HepG2 (cell line): Measurements from ENCODE around the gene GPS1. TPM values are rescaled to one million over a fixed set of nuclear protein-coding genes. Genes with fewer than 3 reads are reported as not detected.

Experiments
- JUND ChIP-seq: sonication (generic); formaldehyde crosslinking; IDR thresholded peaks from 2 replicates; pipeline ENCODE4 v1.8.0; 2022; ENCODE audit warnings: mild to moderate bottlenecking, missing genetic modification reagents
- KDM3A ChIP-seq: IDR thresholded peaks from 2 replicates; pipeline ENCODE4 v1.6.1; 2018; ENCODE audit warnings: low read depth, missing compliant biosample characterization
- KLF12 ChIP-seq: sonication (generic); formaldehyde crosslinking; IDR thresholded peaks from 2 replicates; pipeline ENCODE4 v1.4.0; 2020; ENCODE audit warnings: missing genetic modification reagents, borderline replicate concordance
- KLF6 ChIP-seq: IDR thresholded peaks from 2 replicates; pipeline ENCODE4 v1.8.0; 2016; ENCODE audit warnings: missing biosample characterization, missing genetic modification reagents
- NFE2L1 ChIP-seq: sonication (generic); formaldehyde crosslinking; IDR thresholded peaks from 2 replicates; pipeline ENCODE4 v1.4.0; 2020; ENCODE audit warnings: missing genetic modification reagents, mild to moderate bottlenecking, borderline replicate concordance
- POGK ChIP-seq: sonication (generic); formaldehyde crosslinking; conservative IDR thresholded peaks from 2 replicates; pipeline ENCODE4 v1.8.0; 2022; ENCODE audit warnings: mild to moderate bottlenecking, moderate library complexity, missing genetic modification reagents
- SMARCE1 ChIP-seq: fragments of 450-650 bp; IDR thresholded peaks from 2 replicates; pipeline ENCODE4 v1.6.1; 2017; ENCODE audit warnings: borderline replicate concordance
- SOX13 ChIP-seq, 3 experiments: fragments of 450-650 bp in 1 of 3; sonication (generic) in 1 of 3; formaldehyde crosslinking in 1 of 3; IDR thresholded peaks in 2 of 3; conservative IDR thresholded peaks in 1 of 3; 2 replicates each; pipeline versions ENCODE4 v1.5.0 to v1.6.1; 2016 to 2020; ENCODE audit warnings: antibody characterized with exemption in 1 of 3, mild to moderate bottlenecking in 1 of 3, missing compliant biosample characterization in 1 of 3, missing genetic modification reagents in 1 of 3, moderate library complexity in 1 of 3
- ZEB1 ChIP-seq: IDR thresholded peaks from 2 replicates; pipeline ENCODE4 v1.6.1; 2012; ENCODE audit warnings: mild to moderate bottlenecking, low read depth, inconsistent platforms; ENCODE audit not compliant: insufficient replicate concordance
- ZNF460 ChIP-seq: sonication (generic); formaldehyde crosslinking; IDR thresholded peaks from 2 replicates; pipeline ENCODE4 v1.5.1; 2020; ENCODE audit warnings: missing genetic modification reagents, mild to moderate bottlenecking, borderline replicate concordance
- polyA plus RNA-seq, 8 experiments: library from polyadenylated mRNA; depleted of rRNA in 3 of 8; stranded (reverse) in 7 of 8; unstranded in 1 of 8; fragments of >200 nt; fragmentation: Illumina TruSeq in 4 of 8; extraction: Trizol in 4 of 8; gene quantifications; 2 replicates each; pipeline versions ENCODE4 v1.2.1 to v1.2.3, GENCODE V29; 2011 to 2016; ENCODE audit warnings: low read depth in 4 of 8, missing spikeins in 1 of 8, mixed read lengths in 1 of 8; ENCODE audit not compliant: insufficient read depth in 1 of 8
- total RNA-seq, 5 experiments: library from RNA; depleted of rRNA; stranded (reverse); fragments of >200 nt; fragmentation: Illumina TruSeq; extraction: Trizol; gene quantifications; 2 replicates each; pipeline ENCODE4 v1.2.3, GENCODE V29; 2016; ENCODE audit warnings: low read depth in 1 of 5
- TF ChIP-seq, protein P1 (sequence below): sonication (generic); formaldehyde crosslinking; IDR thresholded peaks from one replicate; pipeline ENCODE4 v1.5.1; 2020; ENCODE audit warnings: mild to moderate bottlenecking, missing genetic modification reagents; ENCODE audit errors: not compliant biosample characterization
- TF ChIP-seq, protein P2 (sequence below): sonication (generic); formaldehyde crosslinking; IDR thresholded peaks from 2 replicates; pipeline ENCODE4 v1.4.0; 2020; ENCODE audit warnings: missing genetic modification reagents, mild to moderate bottlenecking, borderline replicate concordance
- TF ChIP-seq, protein P3 (sequence below): IDR thresholded peaks from 2 replicates; pipeline ENCODE4 v1.6.1; 2016; ENCODE audit warnings: missing genetic modification reagents, missing compliant biosample characterization
- TF ChIP-seq, protein P4 (sequence below): sonication (generic); formaldehyde crosslinking; IDR thresholded peaks from 2 replicates; pipeline ENCODE4 v1.5.0; 2020; ENCODE audit warnings: mild to moderate bottlenecking, low read depth, missing genetic modification reagents, borderline replicate concordance

The GPS1 gene
- total and polyA plus RNA-seq, 2 of the 13 experiments (the other 11 are each of a cell fraction or from before 2014, with no cell fraction given): 124 to 128 TPM

DNA sequence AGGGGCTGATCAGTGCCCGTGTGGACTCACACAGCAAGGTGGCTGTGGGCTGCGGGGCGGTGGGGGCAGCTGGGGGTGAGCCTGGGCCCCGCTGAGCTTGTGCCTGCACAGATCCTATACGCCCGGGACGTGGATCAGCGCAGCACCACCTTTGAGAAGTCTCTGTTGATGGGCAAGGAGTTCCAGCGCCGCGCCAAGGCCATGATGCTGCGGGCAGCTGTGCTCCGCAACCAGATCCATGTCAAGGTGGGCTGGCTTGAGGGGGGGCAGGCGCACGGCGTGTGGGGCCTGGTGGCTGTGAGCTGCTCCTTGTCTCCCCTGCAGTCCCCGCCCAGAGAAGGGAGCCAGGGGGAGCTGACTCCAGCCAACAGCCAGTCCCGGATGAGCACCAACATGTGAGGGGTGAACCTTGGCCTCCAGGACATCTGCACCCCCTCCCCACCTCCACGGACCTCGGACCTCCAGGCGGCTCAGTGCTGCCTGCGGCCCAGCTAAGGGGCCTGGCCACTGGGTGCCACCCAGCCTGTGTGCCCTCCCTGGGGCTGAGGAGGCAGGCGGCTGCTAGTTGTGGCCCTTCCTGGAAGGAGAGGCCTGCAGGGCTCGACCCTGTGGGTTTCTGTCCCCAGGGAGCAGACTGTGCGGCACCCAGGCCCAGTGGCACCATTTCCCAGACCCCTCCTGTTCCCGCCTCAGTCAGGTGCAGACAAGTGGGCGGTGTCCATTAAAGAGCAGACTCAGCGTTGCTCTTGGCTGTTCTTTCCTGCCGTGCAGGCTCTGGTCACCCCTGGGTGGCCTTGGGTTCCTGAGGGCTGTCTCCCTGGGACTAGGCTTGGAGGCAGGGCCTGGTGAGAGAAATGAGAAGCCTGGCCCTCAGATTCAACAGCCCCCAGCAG lies 5.3 kb downstream of the GPS1 start (continued):
- TF ChIP-seq, protein P1, sequence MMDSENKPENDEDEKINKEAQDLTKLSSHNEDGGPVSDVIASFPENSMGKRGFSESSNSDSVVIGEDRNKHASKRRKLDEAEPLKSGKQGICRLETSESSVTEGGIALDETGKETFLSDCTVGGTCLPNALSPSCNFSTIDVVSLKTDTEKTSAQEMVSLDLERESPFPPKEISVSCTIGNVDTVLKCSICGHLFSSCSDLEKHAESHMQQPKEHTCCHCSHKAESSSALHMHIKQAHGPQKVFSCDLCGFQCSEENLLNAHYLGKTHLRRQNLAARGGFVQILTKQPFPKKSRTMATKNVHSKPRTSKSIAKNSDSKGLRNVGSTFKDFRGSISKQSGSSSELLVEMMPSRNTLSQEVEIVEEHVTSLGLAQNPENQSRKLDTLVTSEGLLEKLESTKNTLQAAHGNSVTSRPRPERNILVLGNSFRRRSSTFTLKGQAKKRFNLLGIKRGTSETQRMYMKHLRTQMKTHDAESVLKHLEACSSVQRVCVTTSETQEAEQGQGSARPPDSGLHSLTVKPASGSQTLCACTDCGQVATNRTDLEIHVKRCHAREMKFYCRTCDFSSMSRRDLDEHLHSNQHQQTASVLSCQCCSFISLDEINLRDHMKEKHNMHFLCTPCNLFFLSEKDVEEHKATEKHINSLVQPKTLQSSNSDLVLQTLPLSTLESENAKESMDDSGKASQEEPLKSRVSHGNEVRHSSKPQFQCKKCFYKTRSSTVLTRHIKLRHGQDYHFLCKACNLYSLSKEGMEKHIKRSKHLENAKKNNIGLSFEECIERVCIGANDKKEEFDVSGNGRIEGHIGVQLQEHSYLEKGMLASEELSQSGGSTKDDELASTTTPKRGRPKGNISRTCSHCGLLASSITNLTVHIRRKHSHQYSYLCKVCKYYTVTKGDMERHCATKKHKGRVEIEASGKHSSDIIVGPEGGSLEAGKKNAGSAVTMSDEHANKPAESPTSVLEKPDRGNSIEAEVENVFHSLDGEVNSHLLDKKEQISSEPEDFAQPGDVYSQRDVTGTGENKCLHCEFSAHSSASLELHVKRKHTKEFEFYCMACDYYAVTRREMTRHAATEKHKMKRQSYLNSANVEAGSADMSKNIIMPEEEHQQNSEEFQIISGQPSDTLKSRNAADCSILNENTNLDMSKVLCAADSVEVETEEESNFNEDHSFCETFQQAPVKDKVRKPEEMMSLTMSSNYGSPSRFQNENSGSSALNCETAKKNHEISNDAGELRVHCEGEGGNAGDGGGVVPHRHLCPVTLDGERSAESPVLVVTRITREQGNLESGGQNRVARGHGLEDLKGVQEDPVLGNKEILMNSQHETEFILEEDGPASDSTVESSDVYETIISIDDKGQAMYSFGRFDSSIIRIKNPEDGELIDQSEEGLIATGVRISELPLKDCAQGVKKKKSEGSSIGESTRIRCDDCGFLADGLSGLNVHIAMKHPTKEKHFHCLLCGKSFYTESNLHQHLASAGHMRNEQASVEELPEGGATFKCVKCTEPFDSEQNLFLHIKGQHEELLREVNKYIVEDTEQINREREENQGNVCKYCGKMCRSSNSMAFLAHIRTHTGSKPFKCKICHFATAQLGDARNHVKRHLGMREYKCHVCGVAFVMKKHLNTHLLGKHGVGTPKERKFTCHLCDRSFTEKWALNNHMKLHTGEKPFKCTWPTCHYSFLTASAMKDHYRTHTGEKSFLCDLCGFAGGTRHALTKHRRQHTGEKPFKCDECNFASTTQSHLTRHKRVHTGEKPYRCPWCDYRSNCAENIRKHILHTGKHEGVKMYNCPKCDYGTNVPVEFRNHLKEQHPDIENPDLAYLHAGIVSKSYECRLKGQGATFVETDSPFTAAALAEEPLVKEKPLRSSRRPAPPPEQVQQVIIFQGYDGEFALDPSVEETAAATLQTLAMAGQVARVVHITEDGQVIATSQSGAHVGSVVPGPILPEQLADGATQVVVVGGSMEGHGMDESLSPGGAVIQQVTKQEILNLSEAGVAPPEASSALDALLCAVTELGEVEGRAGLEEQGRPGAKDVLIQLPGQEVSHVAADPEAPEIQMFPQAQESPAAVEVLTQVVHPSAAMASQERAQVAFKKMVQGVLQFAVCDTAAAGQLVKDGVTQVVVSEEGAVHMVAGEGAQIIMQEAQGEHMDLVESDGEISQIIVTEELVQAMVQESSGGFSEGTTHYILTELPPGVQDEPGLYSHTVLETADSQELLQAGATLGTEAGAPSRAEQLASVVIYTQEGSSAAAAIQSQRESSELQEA (CRISPR knock-in tag): no peak
- TF ChIP-seq POGK (CRISPR knock-in tag) (peak; percentile 17; the same call in 1 of the 2 replicates), JUND (no peak), NFE2L1 (CRISPR knock-in tag) (no peak), SMARCE1 (no peak), KLF6 (CRISPR knock-in tag) (0 out of 2 replicates have a peak, but pooled peaks have one; percentile 29), ZNF460 (CRISPR knock-in tag) (no peak; the same call in 1 of the 2 replicates), KLF12 (CRISPR knock-in tag) (0 out of 2 replicates have a peak, but pooled peaks have one; percentile 29), SOX13 (IDR thresholded peaks at IDR 0.05) (no peak), SOX13 (CRISPR knock-in tag; conservative IDR thresholded peaks at IDR 0.05 in 1 of 2, IDR thresholded peaks at IDR 0.05 in 1 of 2) (0 out of 4 replicates have a peak, but pooled peaks of 1 of the 2 experiments have one; percentile 6), ZEB1 (peak; percentile 35), KDM3A (CRISPR knock-in tag) (no peak; the same call in 1 of the 2 replicates)
- TF ChIP-seq, protein P2, sequence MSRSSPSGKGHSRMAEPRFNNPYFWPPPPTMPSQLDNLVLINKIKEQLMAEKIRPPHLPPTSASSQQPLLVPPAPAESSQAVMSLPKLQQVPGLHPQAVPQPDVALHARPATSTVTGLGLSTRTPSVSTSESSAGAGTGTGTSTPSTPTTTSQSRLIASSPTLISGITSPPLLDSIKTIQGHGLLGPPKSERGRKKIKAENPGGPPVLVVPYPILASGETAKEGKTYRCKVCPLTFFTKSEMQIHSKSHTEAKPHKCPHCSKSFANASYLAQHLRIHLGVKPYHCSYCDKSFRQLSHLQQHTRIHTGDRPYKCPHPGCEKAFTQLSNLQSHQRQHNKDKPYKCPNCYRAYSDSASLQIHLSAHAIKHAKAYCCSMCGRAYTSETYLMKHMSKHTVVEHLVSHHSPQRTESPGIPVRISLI (CRISPR knock-in tag): peak; percentile 42; the same call in 1 of the 2 replicates
- TF ChIP-seq, protein P3, sequence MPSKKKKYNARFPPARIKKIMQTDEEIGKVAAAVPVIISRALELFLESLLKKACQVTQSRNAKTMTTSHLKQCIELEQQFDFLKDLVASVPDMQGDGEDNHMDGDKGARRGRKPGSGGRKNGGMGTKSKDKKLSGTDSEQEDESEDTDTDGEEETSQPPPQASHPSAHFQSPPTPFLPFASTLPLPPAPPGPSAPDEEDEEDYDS: no peak; the same call in 1 of the 2 replicates
- TF ChIP-seq, protein P4, sequence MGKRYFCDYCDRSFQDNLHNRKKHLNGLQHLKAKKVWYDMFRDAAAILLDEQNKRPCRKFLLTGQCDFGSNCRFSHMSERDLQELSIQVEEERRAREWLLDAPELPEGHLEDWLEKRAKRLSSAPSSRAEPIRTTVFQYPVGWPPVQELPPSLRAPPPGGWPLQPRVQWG: no peak
